ENCODE measurements around the gene URM1. TPM values are rescaled to one million over a fixed set of nuclear protein-coding genes. Genes with fewer than 3 reads are reported as not detected.

The URM1 gene
- total RNA-seq, 1 experiment from 2014 or later: 46.6 TPM

DNA sequence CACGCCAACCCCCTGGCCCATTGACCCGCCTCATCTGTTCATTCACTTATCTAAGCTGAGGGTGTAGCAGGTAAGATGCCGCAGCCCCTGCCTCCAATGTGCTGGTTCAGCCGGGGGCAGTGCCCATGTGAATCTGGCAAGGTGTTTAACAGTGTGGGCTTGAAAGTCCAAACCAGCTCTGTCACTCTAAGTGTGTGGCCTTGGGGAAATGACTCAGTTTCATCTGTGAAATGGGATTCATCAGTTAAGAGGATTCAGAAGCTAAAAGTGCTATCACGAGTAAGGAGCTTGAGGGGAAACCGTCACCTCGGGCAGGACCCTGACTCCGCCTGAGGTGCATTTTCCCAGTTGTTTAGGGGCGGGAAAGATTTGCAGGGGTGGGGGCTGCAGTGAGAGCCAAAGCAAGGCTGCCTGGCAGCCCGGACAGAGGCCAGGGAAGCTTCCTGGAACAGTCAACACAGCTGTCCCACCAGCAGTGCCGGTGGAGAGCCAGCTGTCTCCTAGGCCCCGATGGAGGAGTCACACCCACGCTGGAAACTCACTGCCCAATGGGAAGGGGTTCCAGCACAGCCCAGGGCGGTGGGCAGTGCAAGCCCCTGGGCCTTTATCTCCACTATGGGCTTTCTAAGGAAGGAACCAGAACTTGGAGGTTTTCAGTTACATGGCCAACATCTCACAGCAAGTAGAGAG lies 9.7 kb upstream of the URM1 start:
- H3K56ac ChIP-seq (ENCODE audit: insufficient read length, low read depth, low read length): no peak overlapping the region
- no peaks in the 10 kb centered on the region for H3K23me2 ChIP-seq (ENCODE audit: insufficient read length, low read depth, low read length, poor library complexity, severe bottlenecking)
- Mint-ChIP-seq H3K4me1 (peaks cover 14 to 22% of the 10 kb centered on the region in 2 experiments), H3K27ac (no peak overlapping the region), H3K9me3 (peaks cover 2 to 6% of the 10 kb centered on the region in 2 experiments; a peak in 3 of 5 replicates), H3K27me3 (ENCODE audit: low read depth) (peaks cover 61% of the 10 kb centered on the region), H3K36me3 (ENCODE audit: insufficient read depth in 1 of 3, low read depth in 3 of 3) (peaks cover 0 to 2% (median 0%) of the 10 kb centered on the region in 3 experiments; a peak in 4 of 7 replicates), H3K4me3 (peak overlapping the region in 1 of 2 experiments; percentile 53; a peak in 1 of 5 replicates)
- peaks cover 17% of the 10 kb centered on the region; the same call in 1 of the 2 replicates for H3K27me3 ChIP-seq (ENCODE audit: insufficient read depth, low read length)
- no peak overlapping the region for H2BK5ac ChIP-seq (ENCODE audit: insufficient read length, low read length)
- no peak overlapping the region for H4K5ac ChIP-seq (ENCODE audit: insufficient read length, low read depth, low read length)
- H3K23ac ChIP-seq (ENCODE audit: insufficient read length, low read depth, low read length): no peak overlapping the region
- H3K9me3 ChIP-seq (ENCODE audit: control insufficient read depth, low read depth, low read length): no peaks in the 10 kb centered on the region
- H3K4me1 ChIP-seq (ENCODE audit: insufficient read depth, low read length): peaks cover 7% of the 10 kb centered on the region; the same call in 1 of the 2 replicates
- H3K18ac ChIP-seq (ENCODE audit: insufficient read length, low read depth, low read length): no peak overlapping the region
- no CpG with 5 or more reads among the region's 14 CpGs for WGBS (ENCODE audit: extremely low coverage, insufficient read length, low lambda C conversion rate)
- H3K4me2 ChIP-seq (ENCODE audit: insufficient read depth, insufficient read length, low read length): no peak overlapping the region
- no peak overlapping the region for H4K8ac ChIP-seq (replicated peaks; ENCODE audit: insufficient read length, low read depth, low read length)
- no peak overlapping the region for H2AK5ac ChIP-seq (ENCODE audit: insufficient read length, low read length)
- TF ChIP-seq, protein P1, sequence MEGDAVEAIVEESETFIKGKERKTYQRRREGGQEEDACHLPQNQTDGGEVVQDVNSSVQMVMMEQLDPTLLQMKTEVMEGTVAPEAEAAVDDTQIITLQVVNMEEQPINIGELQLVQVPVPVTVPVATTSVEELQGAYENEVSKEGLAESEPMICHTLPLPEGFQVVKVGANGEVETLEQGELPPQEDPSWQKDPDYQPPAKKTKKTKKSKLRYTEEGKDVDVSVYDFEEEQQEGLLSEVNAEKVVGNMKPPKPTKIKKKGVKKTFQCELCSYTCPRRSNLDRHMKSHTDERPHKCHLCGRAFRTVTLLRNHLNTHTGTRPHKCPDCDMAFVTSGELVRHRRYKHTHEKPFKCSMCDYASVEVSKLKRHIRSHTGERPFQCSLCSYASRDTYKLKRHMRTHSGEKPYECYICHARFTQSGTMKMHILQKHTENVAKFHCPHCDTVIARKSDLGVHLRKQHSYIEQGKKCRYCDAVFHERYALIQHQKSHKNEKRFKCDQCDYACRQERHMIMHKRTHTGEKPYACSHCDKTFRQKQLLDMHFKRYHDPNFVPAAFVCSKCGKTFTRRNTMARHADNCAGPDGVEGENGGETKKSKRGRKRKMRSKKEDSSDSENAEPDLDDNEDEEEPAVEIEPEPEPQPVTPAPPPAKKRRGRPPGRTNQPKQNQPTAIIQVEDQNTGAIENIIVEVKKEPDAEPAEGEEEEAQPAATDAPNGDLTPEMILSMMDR (conservative IDR thresholded peaks at IDR 0.05): no peak
- H2AFZ ChIP-seq (ENCODE audit: low read length): no peak overlapping the region
- no peak for DNase-seq
- no peak overlapping the region for H3T11ph ChIP-seq (ENCODE audit: low read length)
- no peak overlapping the region for H3K4ac ChIP-seq (ENCODE audit: low read depth, low read length)
- H3K9ac ChIP-seq (ENCODE audit: extremely low read depth, insufficient read length, low read length): no peak overlapping the region
- H3K14ac ChIP-seq (ENCODE audit: insufficient read depth, low read length): no peak overlapping the region
- no peak overlapping the region for H4K91ac ChIP-seq (ENCODE audit: insufficient read length, low read depth, low read length)
- H3K79me2 ChIP-seq (ENCODE audit: insufficient read depth, low read length): no peaks in the 10 kb centered on the region
- H3K79me1 ChIP-seq (ENCODE audit: insufficient read depth, low read depth, low read length, poor library complexity, severe bottlenecking): no peaks in the 10 kb centered on the region
- no peak overlapping the region for H3K27ac ChIP-seq (ENCODE audit: insufficient read length, low read depth, low read length)
- no peak overlapping the region for H2BK12ac ChIP-seq (ENCODE audit: insufficient read length, low read depth, low read length)
- no peak overlapping the region for H2BK20ac ChIP-seq (ENCODE audit: low read depth, low read length, poor library complexity, severe bottlenecking)
- H2BK15ac ChIP-seq (ENCODE audit: low read depth, low read length): no peak overlapping the region
- H4K20me1 ChIP-seq (ENCODE audit: control insufficient read depth, insufficient read depth, insufficient read length): no peaks in the 10 kb centered on the region
- no peak overlapping the region for H2BK120ac ChIP-seq (ENCODE audit: low read depth, low read length, poor library complexity, severe bottlenecking)

Data from H9 (cell line).